ENCODE data around the gene TMA7B. TPM values are rescaled to one million over a fixed set of nuclear protein-coding genes. Genes with fewer than 3 reads are reported as not detected.

Gene TMA7B
- total RNA-seq, 4 donors from 2014 or later, result 0.27 TPM; not detected in 3

DNA sequence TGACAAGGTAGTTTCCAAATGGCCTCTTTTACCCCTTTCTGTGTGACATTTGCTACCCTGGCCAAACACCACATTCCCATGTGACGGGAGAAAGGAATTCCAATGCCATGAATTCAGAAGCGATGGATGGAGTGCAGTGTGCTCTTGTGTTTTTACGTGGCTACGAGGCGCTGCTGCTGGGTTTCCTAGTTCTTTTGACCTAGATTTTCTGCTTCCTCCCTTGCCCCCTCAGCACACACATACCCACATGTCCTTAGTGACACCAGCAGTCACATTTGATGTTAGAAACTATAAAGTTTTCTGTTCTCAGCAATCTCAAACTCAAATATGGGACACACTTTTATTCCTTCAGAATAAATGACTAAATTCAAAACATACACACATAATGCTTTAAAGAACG is 7.8 kb upstream of the TMA7B start:
- intact Hi-C loops (cut with DNase I; ENCODE audit: low total_unique reads), result no loop called here
- no peak for DNase-seq (ENCODE audit: low spot score in 2 of 2)
- H3K4me3 ChIP-seq (ENCODE audit: low read depth, poor library complexity, severe bottlenecking), result no peak overlapping the region
- 79 to 85% methylated on average over 6 of the region's 6 CpGs for WGBS, 2 donors
- TF ChIP-seq POLR2A (IDR thresholded peaks at IDR 0.05) (no peak), CTCF (IDR thresholded peaks at IDR 0.05) (no peak)

DNA sequence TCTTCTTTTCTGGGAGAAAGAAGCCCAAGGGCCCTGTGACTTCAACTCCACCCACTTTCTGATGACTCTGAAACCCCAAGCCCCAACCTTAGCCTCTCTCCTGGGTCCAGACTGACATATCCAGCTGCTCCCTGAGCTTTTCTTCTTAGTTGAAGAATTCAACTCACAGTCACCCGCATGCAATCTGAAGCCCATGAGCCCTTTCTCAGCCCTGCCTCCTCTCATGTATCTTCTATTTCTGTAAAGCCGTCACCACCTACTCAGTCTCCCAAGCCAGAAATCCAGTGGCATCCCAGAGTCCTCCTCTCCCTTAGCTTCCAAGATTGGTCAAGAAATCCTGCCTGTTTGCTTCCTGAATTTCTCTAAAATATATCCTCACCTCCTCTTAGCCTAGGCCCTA is 7.1 kb upstream of the TMA7B start:
- WGBS, 2 donors, result 79 to 91% methylated on average over 2 of the region's 2 CpGs
- H3K4me3 ChIP-seq (ENCODE audit: low read depth, poor library complexity, severe bottlenecking), result no peak overlapping the region
- intact Hi-C loops (cut with DNase I; ENCODE audit: low total_unique reads), result no loop called here
- no peak for DNase-seq (ENCODE audit: low spot score in 2 of 2)
- no peak for TF ChIP-seq CTCF (IDR thresholded peaks at IDR 0.05)
- TF ChIP-seq POLR2A (IDR thresholded peaks at IDR 0.05), result no peak

- TF ChIP-seq CTCF (IDR thresholded peaks at IDR 0.05), result no peak
- no peak for TF ChIP-seq POLR2A (IDR thresholded peaks at IDR 0.05)
- 79 to 90% methylated on average over 4 of the region's 4 CpGs for WGBS, 2 donors
- no peak overlapping the region for H3K4me3 ChIP-seq (ENCODE audit: low read depth, poor library complexity, severe bottlenecking)
- no peak for DNase-seq (ENCODE audit: low spot score in 2 of 2)
- intact Hi-C loops (cut with DNase I; ENCODE audit: low total_unique reads), result no loop called here
These were observed 5.6 kb upstream of the TMA7B start for GRCh38 chr22:39954584-39955055.

- DNase-seq (ENCODE audit: low spot score in 2 of 2), result no peak
- H3K4me3 ChIP-seq (ENCODE audit: low read depth, poor library complexity, severe bottlenecking), result no peak overlapping the region
- intact Hi-C loops (cut with DNase I; ENCODE audit: low total_unique reads), result no loop called here
- WGBS, 2 donors, result 93 to 95% methylated on average over 2 of the region's 2 CpGs
- no peak for TF ChIP-seq CTCF (IDR thresholded peaks at IDR 0.05)
- no peak for TF ChIP-seq POLR2A (IDR thresholded peaks at IDR 0.05)
These were observed 4.5 kb upstream of the TMA7B start for GRCh38 chr22:39955675-39956074.

DNA sequence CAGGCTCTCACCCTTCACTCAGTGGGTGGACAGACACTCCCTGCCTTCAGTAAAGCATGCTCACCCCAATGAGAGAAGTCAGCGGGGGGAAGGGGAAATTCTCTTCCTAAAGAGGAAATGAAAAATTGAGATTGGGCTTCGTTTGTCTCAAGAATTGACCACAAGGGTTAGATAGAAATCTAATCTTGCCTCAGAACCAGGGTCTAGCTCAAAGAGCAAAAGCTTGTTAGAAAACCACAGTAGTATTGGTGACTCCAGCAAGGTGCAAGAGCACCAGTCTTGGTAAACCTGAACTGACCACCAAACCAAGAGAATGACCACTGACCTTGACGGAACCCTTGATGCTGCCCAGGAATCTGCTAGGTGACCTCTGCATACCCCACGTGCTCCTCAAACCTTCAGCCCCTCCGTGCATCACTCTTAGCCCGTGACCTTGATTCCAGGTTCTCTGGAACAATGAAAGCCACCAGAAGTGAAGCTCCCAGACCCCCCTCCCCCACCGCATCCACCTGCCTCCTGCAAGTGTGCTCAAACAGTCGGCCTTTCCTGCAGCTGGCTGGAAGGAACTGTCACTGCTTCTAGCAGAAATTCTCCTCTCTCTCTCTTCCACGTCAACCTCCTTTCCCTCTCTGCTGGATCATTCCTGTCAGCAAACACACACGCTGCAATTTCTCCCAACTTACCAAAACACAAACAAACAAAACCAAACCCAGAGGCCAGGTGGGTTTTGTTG is 3.1 kb upstream of the TMA7B start:
- intact Hi-C loops (cut with DNase I; ENCODE audit: low total_unique reads), result no loop called here
- no peak for DNase-seq (ENCODE audit: low spot score in 2 of 2)
- TF ChIP-seq CTCF (IDR thresholded peaks at IDR 0.05) (no peak), POLR2A (IDR thresholded peaks at IDR 0.05) (no peak)
- no peak overlapping the region for H3K4me3 ChIP-seq (ENCODE audit: low read depth, poor library complexity, severe bottlenecking)
- WGBS, 2 donors, result 64 to 76% methylated on average over 9 to 10 of the region's 10 CpGs
